WTC11 (cell line): ENCODE measurements around the gene GNAL. TPM values are rescaled to one million over a fixed set of nuclear protein-coding genes. Genes with fewer than 3 reads are reported as not detected.

Source experiments
- ATAC-seq: fragments of 200-7000 bp; cut with Tn5 transposase; 2 replicates; pipeline ENCODE4 v1.10.0; 2021; ENCODE audit warnings: mild to moderate bottlenecking, moderate library complexity
- CTCF ChIA-PET: fragments of 300-600 bp; sonication (Branson Sonifier 250); formaldehyde crosslinking; loops from one replicate; lab custom pipeline; 2021; ENCODE audit warnings: antibody characterized with exemption; lab: Charles Lee
- POLR2A ChIA-PET: fragments of 350-600 bp; sonication (Branson Sonifier 250); formaldehyde crosslinking; loops from one replicate; lab custom pipeline; 2021; ENCODE audit warnings: antibody characterized with exemption; lab: Charles Lee
- DNase-seq: peaks from one replicate; pipeline ENCODE4 v3.0.0; 2021; ENCODE audit warnings: low spot score
- H3K27ac Mint-ChIP-seq: 2 replicates; pipeline ENCODE4 v1.8.0; 2021; ENCODE audit warnings: mixed read lengths
- H3K27me3 Mint-ChIP-seq: 2 replicates; pipeline ENCODE4 v1.8.0; 2021; ENCODE audit warnings: low read depth, mild to moderate bottlenecking, moderate library complexity, mixed read lengths
- H3K36me3 Mint-ChIP-seq: 2 replicates; pipeline ENCODE4 v1.8.0; 2021; ENCODE audit warnings: mixed read lengths
- H3K4me1 Mint-ChIP-seq: 2 replicates; pipeline ENCODE4 v1.8.0; 2022; ENCODE audit warnings: mixed read lengths
- H3K4me3 Mint-ChIP-seq: 2 replicates; pipeline ENCODE4 v1.8.0; 2021; ENCODE audit warnings: mild to moderate bottlenecking, moderate library complexity, mixed read lengths
- H3K9me3 Mint-ChIP-seq: 2 replicates; pipeline ENCODE4 v1.8.0; 2021; ENCODE audit warnings: mixed read lengths
- ATF1 ChIP-seq: sonication (generic); formaldehyde crosslinking; IDR thresholded peaks from 2 replicates; pipeline ENCODE4 v1.8.1; 2023; ENCODE audit warnings: mild to moderate bottlenecking, moderate library complexity, missing genetic modification reagents
- CBFB ChIP-seq: sonication (generic); formaldehyde crosslinking; IDR thresholded peaks from 2 replicates; pipeline ENCODE4 v1.8.1; 2022; ENCODE audit warnings: mild to moderate bottlenecking, low read depth, missing genetic modification reagents
- FOXK1 ChIP-seq: sonication (generic); formaldehyde crosslinking; IDR thresholded peaks from 2 replicates; pipeline ENCODE4 v1.8.0; 2022; ENCODE audit warnings: mild to moderate bottlenecking, moderate library complexity, missing genetic modification reagents
- HMGXB4 ChIP-seq: sonication (generic); formaldehyde crosslinking; IDR thresholded peaks from 2 replicates; pipeline ENCODE4 v1.8.1; 2023; ENCODE audit warnings: mild to moderate bottlenecking, moderate library complexity, missing genetic modification reagents
- MLX ChIP-seq: sonication (generic); formaldehyde crosslinking; IDR thresholded peaks from 2 replicates; pipeline ENCODE4 v1.8.1; 2023; ENCODE audit warnings: mild to moderate bottlenecking, missing genetic modification reagents, moderate library complexity
- NFATC4 ChIP-seq: fragments of 250-450 bp; sonication (Bioruptor Pico); IDR thresholded peaks from 2 replicates; pipeline ENCODE4 v1.9.0; 2021; ENCODE audit warnings: mild to moderate bottlenecking
- NR3C1 ChIP-seq: sonication (generic); formaldehyde crosslinking; conservative IDR thresholded peaks from 2 replicates; pipeline ENCODE4 v1.8.1; 2023; ENCODE audit warnings: low read depth, mild to moderate bottlenecking, missing genetic modification reagents
- PRDM15 ChIP-seq: sonication (generic); formaldehyde crosslinking; IDR thresholded peaks from 2 replicates; pipeline ENCODE4 v1.8.0; 2022; ENCODE audit warnings: missing genetic modification reagents
- PRRX2 ChIP-seq: fragments of 250-450 bp; sonication (Bioruptor Pico); IDR thresholded peaks from 2 replicates; pipeline ENCODE4 v1.8.0; 2021; ENCODE audit warnings: mild to moderate bottlenecking
- RELA ChIP-seq: sonication (generic); formaldehyde crosslinking; IDR thresholded peaks from 2 replicates; pipeline ENCODE4 v1.8.1; 2022; ENCODE audit warnings: missing genetic modification reagents, mild to moderate bottlenecking, borderline replicate concordance
- SMAD4 ChIP-seq: sonication (generic); formaldehyde crosslinking; IDR thresholded peaks from 2 replicates; pipeline ENCODE4 v1.8.0; 2022; ENCODE audit warnings: mild to moderate bottlenecking, missing genetic modification reagents
- TCF7 ChIP-seq: sonication (generic); formaldehyde crosslinking; IDR thresholded peaks from 2 replicates; pipeline ENCODE4 v1.8.0; 2022; ENCODE audit warnings: mild to moderate bottlenecking, low read depth, missing genetic modification reagents, moderate library complexity
- USF1 ChIP-seq: sonication (generic); formaldehyde crosslinking; IDR thresholded peaks from 2 replicates; pipeline ENCODE4 v1.8.0; 2022; ENCODE audit warnings: mild to moderate bottlenecking, missing genetic modification reagents
- ZNF121 ChIP-seq: sonication (generic); formaldehyde crosslinking; IDR thresholded peaks from 2 replicates; pipeline ENCODE4 v1.8.0; 2023; ENCODE audit warnings: missing genetic modification reagents
- ZNF263 ChIP-seq: sonication (generic); formaldehyde crosslinking; IDR thresholded peaks from 2 replicates; pipeline ENCODE4 v1.8.1; 2022; ENCODE audit warnings: low read depth, mild to moderate bottlenecking, moderate library complexity, missing genetic modification reagents
- ZNF532 ChIP-seq: fragments of 250-450 bp; sonication (Bioruptor Pico); IDR thresholded peaks from 2 replicates; pipeline ENCODE4 v1.9.0; 2021; ENCODE audit warnings: mild to moderate bottlenecking, borderline replicate concordance
- total RNA-seq: library from RNA; stranded (reverse); gene quantifications from 3 replicates; pipeline ENCODE4 v1.2.3, GENCODE V29; 2021
- TF ChIP-seq, protein P1 (sequence below): sonication (generic); formaldehyde crosslinking; IDR thresholded peaks from 2 replicates; pipeline ENCODE4 v1.8.1; 2022; ENCODE audit warnings: missing genetic modification reagents, borderline replicate concordance
- TF ChIP-seq, protein P2 (sequence below): sonication (generic); formaldehyde crosslinking; IDR thresholded peaks from 2 replicates; pipeline ENCODE4 v1.8.0; 2023; ENCODE audit warnings: missing genetic modification reagents

GNAL gene
- total RNA-seq, 1 experiment from 2014 or later, result 22.3 TPM

- Mint-ChIP-seq H3K4me3 (no peak overlapping the region), H3K4me1 (peaks cover 7% of the 10 kb centered on the region), H3K27ac (no peak overlapping the region), H3K27me3 (no peaks in the 10 kb centered on the region), H3K36me3 (no peaks in the 10 kb centered on the region), H3K9me3 (no peaks in the 10 kb centered on the region)
- TF ChIP-seq RELA (CRISPR knock-in tag), result no peak
- no peak for TF ChIP-seq PRRX2
- TF ChIP-seq FOXK1 (CRISPR knock-in tag), result no peak
- no peak for TF ChIP-seq ZNF532
- no peak for TF ChIP-seq NFATC4 (CRISPR knock-in tag)
- TF ChIP-seq MLX (CRISPR knock-in tag), result no peak
- TF ChIP-seq, protein P1, sequence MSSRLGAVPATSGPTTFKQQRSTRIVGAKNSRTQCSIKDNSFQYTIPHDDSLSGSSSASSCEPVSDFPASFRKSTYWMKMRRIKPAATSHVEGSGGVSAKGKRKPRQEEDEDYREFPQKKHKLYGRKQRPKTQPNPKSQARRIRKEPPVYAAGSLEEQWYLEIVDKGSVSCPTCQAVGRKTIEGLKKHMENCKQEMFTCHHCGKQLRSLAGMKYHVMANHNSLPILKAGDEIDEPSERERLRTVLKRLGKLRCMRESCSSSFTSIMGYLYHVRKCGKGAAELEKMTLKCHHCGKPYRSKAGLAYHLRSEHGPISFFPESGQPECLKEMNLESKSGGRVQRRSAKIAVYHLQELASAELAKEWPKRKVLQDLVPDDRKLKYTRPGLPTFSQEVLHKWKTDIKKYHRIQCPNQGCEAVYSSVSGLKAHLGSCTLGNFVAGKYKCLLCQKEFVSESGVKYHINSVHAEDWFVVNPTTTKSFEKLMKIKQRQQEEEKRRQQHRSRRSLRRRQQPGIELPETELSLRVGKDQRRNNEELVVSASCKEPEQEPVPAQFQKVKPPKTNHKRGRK, result no peak
- TF ChIP-seq NR3C1 (CRISPR knock-in tag), result no peak
- TF ChIP-seq ZNF263, result no peak
- no peak for TF ChIP-seq USF1 (CRISPR knock-in tag)
- no peak for TF ChIP-seq HMGXB4 (CRISPR knock-in tag)
- no peak for TF ChIP-seq TCF7
- no peak for TF ChIP-seq PRDM15 (CRISPR knock-in tag)
- TF ChIP-seq, protein P2, sequence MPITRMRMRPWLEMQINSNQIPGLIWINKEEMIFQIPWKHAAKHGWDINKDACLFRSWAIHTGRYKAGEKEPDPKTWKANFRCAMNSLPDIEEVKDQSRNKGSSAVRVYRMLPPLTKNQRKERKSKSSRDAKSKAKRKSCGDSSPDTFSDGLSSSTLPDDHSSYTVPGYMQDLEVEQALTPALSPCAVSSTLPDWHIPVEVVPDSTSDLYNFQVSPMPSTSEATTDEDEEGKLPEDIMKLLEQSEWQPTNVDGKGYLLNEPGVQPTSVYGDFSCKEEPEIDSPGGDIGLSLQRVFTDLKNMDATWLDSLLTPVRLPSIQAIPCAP (CRISPR knock-in tag), result no peak
- no peak for TF ChIP-seq CBFB (CRISPR knock-in tag)
- TF ChIP-seq SMAD4 (CRISPR knock-in tag), result no peak
- no peak for TF ChIP-seq ATF1
- no peak for TF ChIP-seq ZNF121 (CRISPR knock-in tag)
- no peak for DNase-seq
- POLR2A ChIA-PET, result interaction anchor here (0.7 kb wide), 1 partner anchor 140 kb away, joined by 4 read pairs; no protein-coding TSS in a partner anchor
- no peak for ATAC-seq
- CTCF ChIA-PET, result no interaction called here
Measured at GRCh38 chr18:11842562-11842961, 153.5 kb downstream of the GNAL start.
